Activated gamma-delta T cell treated with Interleukin-2 at 50 U/mL for 16 hours (primary cell): Measurements from ENCODE around the gene PHYH.
"Not testable (repeated sequence)": the region's sequence is repeated elsewhere in the genome, so short reads cannot be mapped to it uniquely, and the experiment has no call there.

Experiments used
- DNase-seq: peaks from one replicate; pipeline ENCODE4 v3.0.0-alpha.2; 2020

Gene PHYH

DNA sequence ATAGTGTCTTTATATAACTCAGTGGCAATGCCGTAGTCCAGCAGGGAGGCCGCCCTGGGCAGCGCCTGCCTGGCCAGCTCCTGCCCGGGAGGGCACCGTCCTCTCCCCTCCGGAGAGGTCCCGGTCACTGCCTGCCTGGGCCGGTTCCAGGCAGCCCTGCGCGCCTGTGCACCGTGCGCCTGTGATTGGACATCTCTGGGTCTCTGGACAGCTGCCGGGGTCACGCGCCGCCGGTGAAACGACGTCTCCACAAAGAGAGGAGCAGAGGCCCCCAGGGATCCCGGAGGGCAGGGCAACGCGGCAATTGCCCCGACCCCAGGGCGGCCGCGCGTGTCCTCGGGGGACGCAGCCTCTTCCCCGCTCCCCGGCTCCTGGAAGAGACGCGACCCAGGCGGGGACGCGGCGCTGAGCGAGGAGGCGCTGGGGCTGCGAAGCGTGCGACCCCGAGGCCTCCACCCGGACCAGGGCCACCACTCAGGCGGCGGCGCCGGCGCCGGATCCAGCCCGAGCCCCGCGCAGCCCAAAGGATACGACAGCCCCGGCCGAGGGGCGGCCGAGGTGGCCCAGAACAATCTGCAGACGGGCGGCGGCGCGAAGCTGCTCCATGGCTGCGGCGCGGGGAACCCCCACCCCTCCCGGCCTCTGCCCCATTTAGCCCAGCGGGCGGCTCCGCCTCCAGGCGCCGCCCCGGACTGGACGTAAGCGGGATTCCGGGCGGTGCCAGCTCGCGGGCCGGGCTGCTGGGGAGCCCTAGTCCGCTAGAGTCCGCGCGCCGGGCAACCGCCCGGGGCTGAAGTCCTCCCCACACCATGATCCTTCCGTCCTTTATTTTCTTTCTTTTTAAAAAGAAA is at the start of gene PHYH:
Gene PHYH, minus strand, starts transcription at position 628 of the 851 bp plus-strand sequence. Its CDS starts 22 bp downstream, at position 606.
- peak; percentile 75 for DNase-seq

DNA sequence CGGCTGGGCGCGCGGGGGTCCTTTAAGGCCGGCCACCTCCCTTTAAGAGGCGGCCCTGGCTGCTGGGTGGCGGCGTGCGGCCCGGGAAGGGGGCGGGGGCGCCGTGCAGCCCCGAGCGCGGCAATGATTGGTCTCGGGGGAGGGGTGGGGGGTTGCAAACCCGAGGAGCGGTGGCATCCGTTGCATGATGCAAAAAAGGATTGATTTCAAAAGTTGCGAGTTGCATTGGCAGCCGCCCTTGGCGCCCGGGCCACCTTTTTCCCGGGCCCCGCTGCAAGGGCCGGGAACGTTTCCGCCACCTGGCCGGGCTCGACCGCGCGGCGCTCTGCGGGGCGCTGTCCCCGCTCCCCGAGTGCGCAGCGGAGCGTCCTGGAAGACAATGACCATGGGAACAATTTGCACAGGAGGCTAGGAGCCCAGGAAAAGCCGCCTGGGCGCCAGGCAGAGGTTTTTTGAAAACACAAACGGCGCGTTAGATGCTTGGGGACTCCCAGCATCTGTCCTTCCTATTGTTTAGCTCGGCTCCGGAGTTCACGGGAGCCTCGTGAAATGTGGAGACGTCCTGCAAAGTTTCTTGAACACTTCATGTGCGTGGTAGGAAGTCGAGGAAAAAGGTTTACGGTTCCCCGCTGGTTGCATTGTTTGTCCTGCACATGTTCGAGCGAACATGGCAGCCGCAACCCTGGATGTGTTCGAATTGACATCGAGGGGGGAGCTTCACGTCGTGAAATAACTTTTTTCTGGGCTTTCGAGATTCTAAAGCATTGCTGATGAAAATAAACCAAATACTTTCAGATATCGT is 48.6 kb upstream of the PHYH start, which contains the start of gene SEPHS1:
Gene SEPHS1, minus strand, starts transcription at position 78 of the 802 bp plus-strand sequence. CDS start 3,343 bp downstream, outside the sequence.
- peak; percentile 82 for DNase-seq

DNA sequence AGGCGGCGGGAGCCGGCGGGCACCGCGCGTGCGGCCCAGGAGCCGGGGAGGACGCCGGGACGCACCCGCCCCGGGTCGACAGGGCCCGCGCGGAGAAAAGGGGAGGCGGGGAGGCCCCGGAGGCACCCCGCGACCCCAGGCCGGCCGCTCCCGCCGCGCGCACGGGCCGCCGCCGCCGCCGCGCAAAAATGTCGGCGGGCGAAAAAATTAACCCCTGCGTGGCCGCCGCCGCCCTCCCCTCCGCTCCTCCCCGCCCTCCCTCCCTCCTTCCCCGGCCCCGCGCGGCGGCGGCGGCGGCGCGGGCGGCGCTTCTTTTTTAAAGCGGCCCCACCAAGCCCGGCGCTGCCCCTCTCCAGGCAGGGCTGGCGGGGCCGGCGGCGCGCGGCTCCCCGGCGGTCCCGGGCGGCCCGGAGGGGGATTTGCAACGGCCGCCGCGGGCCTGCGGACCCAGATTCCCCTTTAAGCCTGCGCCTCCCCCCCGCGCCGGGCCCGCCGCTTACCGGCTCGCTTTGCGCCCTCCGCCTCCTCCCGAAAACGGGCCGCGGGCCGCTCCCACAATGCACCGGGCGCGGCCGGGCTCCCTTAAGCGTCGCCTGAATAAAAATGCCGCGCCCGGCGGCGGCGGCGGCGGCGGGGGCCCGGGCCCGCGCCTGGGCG is 47.8 kb upstream of the PHYH start:
- peak; percentile 72 for DNase-seq

DNA sequence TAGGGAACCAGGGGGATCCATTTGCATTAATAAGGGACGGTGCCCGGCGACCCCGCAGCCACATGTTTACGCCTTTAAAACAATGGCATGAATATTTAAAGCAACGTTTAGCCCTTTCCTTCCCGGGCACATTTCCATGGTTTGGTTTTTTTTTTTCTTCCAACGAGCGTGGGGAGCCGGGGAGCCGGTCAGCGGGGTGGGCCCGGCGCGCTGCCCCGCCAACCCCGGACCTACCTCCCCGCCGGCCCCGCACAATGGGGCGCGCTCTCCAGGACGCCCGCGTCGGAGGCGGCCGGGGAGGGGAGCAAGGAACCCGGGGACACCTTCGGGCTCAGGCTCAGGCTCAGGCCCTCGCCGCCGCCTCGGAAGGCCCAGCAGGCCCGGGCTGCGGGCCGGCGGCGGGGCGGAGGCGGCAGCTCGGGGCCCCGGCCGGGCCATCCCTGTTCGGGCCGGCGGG is 47.2 kb upstream of the PHYH start:
- peak; percentile 30 for DNase-seq

GRCh38 chr10:13346283-13347042 is 46.6 kb upstream of the PHYH start:
- DNase-seq: no peak

GRCh38 chr10:13340626-13341376 is 40.9 kb upstream of the PHYH start:
- DNase-seq: peak; percentile 35

DNA sequence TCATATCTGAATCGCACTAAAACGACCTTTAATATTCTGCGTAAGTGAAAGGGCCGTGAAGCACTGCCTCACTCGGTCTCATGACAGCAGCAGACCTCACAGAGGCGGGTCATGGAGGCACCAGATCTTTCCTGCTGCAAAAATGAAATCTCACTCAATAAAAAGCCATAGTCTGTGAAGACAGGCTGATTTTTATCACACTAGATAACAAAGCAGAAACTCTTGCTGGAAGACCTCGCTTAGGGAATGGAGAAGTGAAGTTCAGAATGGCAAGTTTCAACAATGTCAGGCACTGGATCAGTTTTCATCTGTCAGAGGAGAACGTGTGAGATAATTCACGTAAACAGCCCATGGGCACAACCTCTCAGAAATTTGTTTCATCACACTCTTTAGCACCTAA is 40.2 kb upstream of the PHYH start:
- DNase-seq: no peak

DNA sequence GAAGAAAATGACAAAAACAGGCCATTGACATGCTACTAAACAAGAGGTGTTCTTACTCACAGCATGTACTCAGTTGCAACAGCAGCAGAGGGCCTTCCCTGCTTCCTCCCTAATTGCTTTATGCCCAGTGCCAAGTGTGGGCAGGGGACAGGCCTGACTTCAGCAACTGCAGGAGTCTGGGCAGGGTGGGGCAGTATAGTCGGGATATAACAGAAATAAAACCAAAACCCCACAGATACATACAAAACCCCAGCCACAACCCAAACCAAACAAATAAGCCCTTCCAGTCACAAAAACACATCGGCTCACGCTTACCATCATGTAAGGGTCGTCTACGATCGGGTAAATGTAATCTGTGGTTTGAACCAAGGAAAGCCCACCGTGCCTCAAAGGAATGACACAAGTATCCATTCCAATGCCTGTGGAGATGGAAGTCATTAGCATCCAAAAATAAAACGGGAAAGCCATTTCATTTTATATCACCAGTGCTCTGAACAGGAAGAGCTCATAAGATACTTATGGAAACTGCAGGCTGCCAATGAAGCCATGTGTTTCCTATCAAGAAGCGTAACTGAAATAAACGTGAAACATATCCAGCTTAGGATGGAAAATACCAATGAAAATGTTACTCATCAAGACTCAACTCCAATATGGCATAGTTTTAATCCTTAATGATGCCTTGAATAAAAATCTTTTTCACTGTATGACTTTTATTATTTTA is 38.7 kb upstream of the PHYH start:
- DNase-seq: no peak

DNA sequence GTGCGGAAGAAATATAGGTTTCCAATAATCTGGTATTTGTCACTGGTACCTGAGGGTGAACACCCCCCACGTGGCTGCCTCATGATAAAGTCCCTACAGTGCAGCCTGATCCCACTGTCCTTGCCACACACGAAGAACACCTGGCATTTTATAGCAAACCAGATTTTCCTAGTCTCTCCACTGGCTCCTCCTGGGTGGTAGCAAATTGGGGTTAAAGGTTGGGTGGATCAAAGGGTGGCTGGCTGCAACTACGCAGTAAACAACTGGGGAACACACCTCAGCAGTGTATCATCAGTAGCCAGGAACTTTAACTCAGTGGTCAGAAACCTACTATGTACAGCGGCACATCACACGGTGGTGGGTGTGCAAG is 37.9 kb upstream of the PHYH start:
- no peak for DNase-seq

- DNase-seq: no peak
Measured at GRCh38 chr10:13337128-13337826, 37.4 kb upstream of the PHYH start.

DNA sequence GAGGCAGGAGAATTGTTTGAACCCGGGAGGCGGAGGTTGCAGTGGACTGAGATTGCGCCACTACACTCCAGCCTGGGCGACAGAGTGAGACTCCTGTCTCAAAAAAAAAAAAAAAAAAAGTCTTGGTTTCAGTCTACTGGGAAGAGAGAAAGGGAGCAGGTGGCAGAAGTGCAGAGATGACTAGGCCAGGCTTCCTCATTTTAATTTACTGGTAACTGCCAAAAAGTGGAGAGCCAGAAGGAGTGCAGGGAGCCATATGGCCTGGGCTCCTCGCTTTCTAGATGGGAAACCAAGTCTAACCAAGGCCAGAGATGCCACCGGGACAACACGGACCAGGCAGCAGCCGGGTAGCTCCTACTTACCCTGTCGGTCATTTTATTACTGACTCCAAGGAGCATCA is 36.0 kb upstream of the PHYH start:
- DNase-seq: no peak

- DNase-seq: no peak
Measured at GRCh38 chr10:13334556-13334955, 34.7 kb upstream of the PHYH start.

DNA sequence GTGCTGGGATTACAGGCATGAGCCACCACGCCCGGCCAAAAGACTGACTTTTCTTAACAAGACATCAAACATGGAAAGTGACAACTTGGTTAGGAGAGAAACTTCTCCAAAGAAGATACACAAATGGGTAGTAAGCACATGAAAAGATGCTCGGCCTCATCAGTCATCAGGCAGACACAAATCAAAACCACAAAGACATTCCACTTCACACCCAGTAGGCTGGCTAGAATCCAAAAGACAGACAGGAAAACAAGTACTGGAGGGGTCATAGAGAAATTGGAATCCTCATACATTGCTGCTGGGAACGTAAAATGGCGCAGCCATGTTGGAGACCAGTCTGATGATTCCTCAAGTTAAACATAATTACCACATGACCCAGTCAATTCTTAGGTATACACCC is 31.8 kb upstream of the PHYH start:
- no peak for DNase-seq

DNA sequence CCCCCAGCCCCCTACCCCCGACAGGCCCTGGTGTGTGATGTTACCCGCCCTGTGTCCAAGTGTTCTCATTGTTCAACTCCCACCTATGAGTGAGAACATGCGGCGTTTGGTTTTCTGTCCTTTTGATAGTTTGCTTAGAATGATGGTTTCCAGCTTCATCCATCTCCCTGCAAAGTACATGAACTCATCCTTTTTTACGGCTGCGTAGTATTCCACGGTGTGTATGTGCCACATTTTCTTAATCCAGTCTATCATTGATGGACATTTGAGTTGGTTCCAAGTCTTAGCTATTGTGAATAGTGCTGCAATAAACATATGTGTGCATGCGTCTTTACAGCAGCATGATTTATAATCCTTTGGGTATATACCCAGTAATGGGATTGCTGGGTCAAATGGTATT is 31.1 kb upstream of the PHYH start:
- DNase-seq: not testable (repeated sequence)

DNA sequence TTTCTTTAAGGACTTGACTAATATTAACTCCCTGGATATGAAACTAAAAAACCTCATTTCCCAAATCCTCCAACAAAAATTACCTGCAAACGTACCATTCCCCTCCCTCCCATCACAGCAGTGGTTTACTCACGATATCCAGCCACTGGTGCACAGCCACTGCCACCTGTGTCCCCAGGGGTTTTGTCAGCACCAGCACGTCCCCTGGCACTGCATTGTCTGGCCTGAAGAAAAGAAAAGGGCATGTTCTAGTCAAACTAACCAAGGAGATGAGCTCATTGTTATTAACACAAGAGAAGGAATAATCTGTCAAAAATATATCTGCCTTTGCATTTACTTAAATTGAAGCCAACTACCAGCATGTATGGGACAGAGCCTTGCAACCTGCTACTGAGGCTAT is 29.7 kb upstream of the PHYH start:
- no peak for DNase-seq

GRCh38 chr10:13328613-13329012 is 28.7 kb upstream of the PHYH start:
- DNase-seq: no peak

GRCh38 chr10:13328126-13328525 is 28.3 kb upstream of the PHYH start:
- no peak for DNase-seq

GRCh38 chr10:13327534-13327933 is 27.7 kb upstream of the PHYH start:
- no peak for DNase-seq

- no peak for DNase-seq
Measured at GRCh38 chr10:13322615-13323148, 22.8 kb upstream of the PHYH start.

DNA sequence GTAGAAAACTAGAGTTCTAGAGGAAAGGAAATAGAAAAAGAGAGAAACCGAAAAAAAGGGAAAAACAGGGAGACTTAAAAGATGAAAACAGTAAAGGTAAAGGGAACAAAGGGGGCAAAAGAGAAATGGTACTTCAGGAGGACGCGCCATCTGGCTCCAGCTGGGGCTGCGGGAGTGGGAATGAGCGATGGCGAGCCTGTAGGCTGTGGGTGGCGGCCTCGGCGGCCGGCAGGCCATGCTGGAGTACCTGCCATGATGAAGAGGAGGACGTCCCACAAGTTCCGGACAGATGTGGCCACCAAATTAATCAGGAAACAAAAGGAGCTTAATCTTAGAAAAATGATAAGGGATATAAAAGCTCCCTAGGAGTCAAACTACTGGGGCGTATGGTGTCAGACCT is 21.7 kb upstream of the PHYH start:
- no peak for DNase-seq
